OCI-LY7 (cell line): ENCODE data around the gene FRAT2. TPM values are rescaled to one million over a fixed set of nuclear protein-coding genes. Genes with fewer than 3 reads are reported as not detected.

ENCODE experiments used
- BruUV-seq: library from RNA; stranded (reverse); fragments of 400-500 nt; replicated peaks from 2 replicates; lab custom pipeline; 2021; lab: Mats Ljungman, UMichigan
- CTCF ChIA-PET: fragments of 300-600 bp; sonication (Branson Sonifier 250); formaldehyde crosslinking; loops from one replicate; lab custom pipeline; 2022; ENCODE audit warnings: antibody characterized with exemption; ENCODE audit not compliant: unreplicated experiment; lab: Charles Lee
- POLR2A ChIA-PET: fragments of 300-600 bp; sonication (Branson Sonifier 250); formaldehyde crosslinking; loops from one replicate; lab custom pipeline; 2022; ENCODE audit warnings: antibody characterized with exemption; lab: Charles Lee
- DNase-seq: peaks from one replicate; pipeline ENCODE4 v3.0.0-alpha.2; 2015; ENCODE audit warnings: low spot score
- H2AFZ ChIP-seq: fragments of 200-600 bp; sonication (generic), shearing (Covaris generic); 2 replicates; pipeline ENCODE4 v1.6.1; 2014; ENCODE audit warnings: mild to moderate bottlenecking, antibody characterized with exemption, low read length, moderate library complexity
- H3K27ac ChIP-seq: fragments of 200-600 bp; sonication (generic); 2 replicates; pipeline ENCODE4 v1.5.1; 2014; ENCODE audit warnings: mixed run types, low read depth, mild to moderate bottlenecking, moderate library complexity, low read length, inconsistent platforms; ENCODE audit not compliant: poor library complexity, severe bottlenecking
- H3K36me3 ChIP-seq: fragments of 200-600 bp; sonication (generic); 2 replicates; pipeline ENCODE4 v1.6.1; 2014; ENCODE audit warnings: mild to moderate bottlenecking, antibody characterized with exemption, low read length, moderate library complexity, mixed read lengths; ENCODE audit not compliant: insufficient read depth
- H3K4me1 ChIP-seq: fragments of 200-600 bp; sonication (generic); 2 replicates; pipeline ENCODE4 v1.5.1; 2014; ENCODE audit warnings: mild to moderate bottlenecking, low read length; ENCODE audit not compliant: insufficient read depth, poor library complexity, severe bottlenecking
- H3K4me2 ChIP-seq: fragments of 200-600 bp; sonication (generic); 2 replicates; pipeline ENCODE4 v1.6.1; 2014; ENCODE audit warnings: mild to moderate bottlenecking, low read length
- H3K4me3 ChIP-seq: fragments of 200-600 bp; sonication (generic); 2 replicates; pipeline ENCODE4 v1.5.1; 2014; ENCODE audit warnings: mild to moderate bottlenecking, low read depth, low read length; ENCODE audit not compliant: poor library complexity, severe bottlenecking
- H3K79me2 ChIP-seq: fragments of 200-600 bp; sonication (generic); 2 replicates; pipeline ENCODE4 v1.6.1; 2016; ENCODE audit warnings: low read depth, mild to moderate bottlenecking, low read length, moderate library complexity, mixed read lengths; ENCODE audit not compliant: insufficient read depth
- H3K9me2 ChIP-seq: fragments of 200-600 bp; sonication (generic); 2 replicates; pipeline ENCODE4 v1.6.1; 2016; ENCODE audit warnings: mild to moderate bottlenecking, low read length, mixed read lengths; ENCODE audit not compliant: insufficient read depth
- H3K9me3 ChIP-seq: fragments of 200-600 bp; sonication (generic); 2 replicates; pipeline ENCODE4 v1.6.1; 2014; ENCODE audit warnings: mild to moderate bottlenecking, mixed run types, low read length, mixed read lengths
- H4K20me1 ChIP-seq: fragments of 200-600 bp; sonication (generic); 2 replicates; pipeline ENCODE4 v1.6.1; 2014; ENCODE audit warnings: mild to moderate bottlenecking, antibody characterized with exemption, low read length, moderate library complexity, mixed read lengths; ENCODE audit not compliant: insufficient read depth
- CTCF ChIP-seq: fragments of 200-600 bp; sonication (generic); conservative IDR thresholded peaks from 2 replicates; pipeline ENCODE4 v1.5.1; 2014; ENCODE audit warnings: mild to moderate bottlenecking, antibody characterized with exemption, low read length, moderate library complexity, mixed read lengths
- EZH2phosphoT487 ChIP-seq: fragments of 200-600 bp; sonication (generic); IDR thresholded peaks from 2 replicates; pipeline ENCODE4 v1.6.1; 2018; ENCODE audit warnings: low read depth, borderline replicate concordance, mild to moderate bottlenecking, mixed run types, antibody characterized with exemption, low read length, moderate library complexity, mixed read lengths
- intact Hi-C: fragments of 100-400 bp; cut with micrococcal nuclease; formaldehyde crosslinking; loops from one replicate; pipeline ENCODE4 v1.10.0; 2022; ENCODE audit not compliant: unreplicated experiment
- total RNA-seq, 2 experiments: library from RNA; depleted of rRNA in 1 of 2; stranded (reverse); fragments of >200 nt in 1 of 2; shearing (Covaris generic) in 1 of 2; gene quantifications; 2 replicates each; pipeline ENCODE4 v1.2.3, GENCODE V29; 2014 to 2022

The FRAT2 gene
- total RNA-seq, 2 experiments from 2014 or later = 9.3 to 18.4 TPM

GRCh38 chr10:97302088-97302791 lies 32.3 kb downstream of the FRAT2 start:
- Histone ChIP-seq H3K9me3 (no peaks in the 10 kb centered on the region), H3K4me3 (no peak overlapping the region), H3K9me2 (no peaks in the 10 kb centered on the region), H3K4me2 (no peak overlapping the region), H3K27ac (no peak overlapping the region), H2AFZ (no peak overlapping the region), H3K79me2 (no peaks in the 10 kb centered on the region), H3K4me1 (no peaks in the 10 kb centered on the region), H3K36me3 (no peaks in the 10 kb centered on the region), H4K20me1 (no peaks in the 10 kb centered on the region)
- POLR2A ChIA-PET = interaction anchor here (0.6 kb wide), 1 partner anchor 10 kb away, joined by 3 read pairs; no protein-coding TSS in a partner anchor
- DNase-seq = no peak
- intact Hi-C loops = no loop called here
- CTCF ChIA-PET = interaction anchor here (0.5 to 0.6 kb wide), 2 partner anchors 11 kb away, joined by 3 to 5 read pairs; no protein-coding TSS in a partner anchor
- TF ChIP-seq CTCF (no peak), EZH2phosphoT487 (no peak)
- BruUV-seq = no TSS peak

GRCh38 chr10:97300980-97301379 lies 33.5 kb downstream of the FRAT2 start:
- no peak for DNase-seq
- TF ChIP-seq EZH2phosphoT487 (no peak), CTCF (no peak)
- intact Hi-C loops = no loop called here
- Histone ChIP-seq H4K20me1 (no peaks in the 10 kb centered on the region), H2AFZ (no peak overlapping the region), H3K4me1 (no peaks in the 10 kb centered on the region), H3K9me2 (no peaks in the 10 kb centered on the region), H3K27ac (no peak overlapping the region), H3K4me3 (no peak overlapping the region), H3K79me2 (no peaks in the 10 kb centered on the region), H3K4me2 (no peak overlapping the region), H3K9me3 (no peaks in the 10 kb centered on the region), H3K36me3 (no peaks in the 10 kb centered on the region)
- ChIA-PET CTCF (no interaction called here), POLR2A (no interaction called here)
- BruUV-seq = no TSS peak

- no peak overlapping the region for H3K27ac ChIP-seq
- CTCF ChIA-PET = no interaction called here
- no peak overlapping the region for H2AFZ ChIP-seq
These were observed 36.3 kb downstream of the FRAT2 start for GRCh38 chr10:97298223-97298571.

More at GRCh38 chr10:97298223-97298571, 36.3 kb downstream of the FRAT2 start:
- H3K36me3 ChIP-seq = no peaks in the 10 kb centered on the region
- TF ChIP-seq CTCF = no peak
- TF ChIP-seq EZH2phosphoT487 = no peak
- H3K4me2 ChIP-seq = no peak overlapping the region
- H3K4me3 ChIP-seq = no peak overlapping the region
- DNase-seq = no peak
- H3K79me2 ChIP-seq = no peaks in the 10 kb centered on the region
- POLR2A ChIA-PET = interaction anchor here (0.7 to 1.4 kb wide), 2 partner anchors 9 to 13 kb away, joined by 3 to 4 read pairs; no protein-coding TSS in a partner anchor
- no TSS peak for BruUV-seq
- no peaks in the 10 kb centered on the region for H3K9me2 ChIP-seq
- no peaks in the 10 kb centered on the region for H4K20me1 ChIP-seq
- H3K9me3 ChIP-seq = no peaks in the 10 kb centered on the region
- H3K4me1 ChIP-seq = peaks cover 7% of the 10 kb centered on the region
- intact Hi-C loops = no loop called here
